SK-N-SH (cell line): ENCODE data around the gene RAD51B. TPM values are rescaled to one million over a fixed set of nuclear protein-coding genes. Genes with fewer than 3 reads are reported as not detected.

Experiments used
- CTCF ChIA-PET: fragments of 300-600, 350-600 bp; formaldehyde crosslinking; extraction: SDS; loops from one replicate; lab custom pipeline; 2021; lab: Yijun Ruan, JAX
- POLR2A ChIA-PET: fragments of 350-600 bp; sonication (Branson Sonifier 250); formaldehyde crosslinking; extraction: SDS; loops from one replicate; lab custom pipeline; 2020; ENCODE audit warnings: antibody characterized with exemption, inconsistent platforms; lab: Yijun Ruan, JAX
- DNase-seq: peaks from one replicate; pipeline ENCODE4 v3.0.0; 2012
- H2AFZ ChIP-seq: fragments of 200-600 bp; sonication (generic); 2 replicates; pipeline ENCODE4 v1.8.1; 2016; ENCODE audit warnings: antibody characterized with exemption, mild to moderate bottlenecking, low read depth
- H3F3A ChIP-seq: fragments of 200-600 bp; sonication (generic); replicated peaks from 2 replicates; pipeline ENCODE3; 2016; ENCODE audit warnings: antibody characterized with exemption, mild to moderate bottlenecking; ENCODE audit not compliant: insufficient read depth
- H3K27ac ChIP-seq, 2 experiments: fragments of 200-500 bp in 1 of 2; fragments of 200-600 bp in 1 of 2; sonication (Bioruptor generic) in 1 of 2; sonication (generic), shearing (Covaris generic) in 1 of 2; 2 replicates each; pipeline versions ENCODE4 v1.5.1 to v1.6.1; 2014 to 2016; ENCODE audit warnings: low read depth in 2 of 2, inconsistent platforms in 1 of 2, low read length in 1 of 2, mild to moderate bottlenecking in 1 of 2, mixed read lengths in 1 of 2
- H3K27me3 ChIP-seq: fragments of 200-600 bp; sonication (generic), shearing (Covaris generic); 2 replicates; pipeline ENCODE4 v1.6.1; 2016; ENCODE audit warnings: mixed run types; ENCODE audit not compliant: insufficient read depth
- H3K36me3 ChIP-seq, 2 experiments: fragments of 200-500 bp in 1 of 2; fragments of 200-600 bp in 1 of 2; sonication (Bioruptor generic) in 1 of 2; sonication (generic) in 1 of 2; replicated peaks in 1 of 2; 2 replicates each; pipeline versions ENCODE3 to v1.5.1; 2014 to 2016; ENCODE audit warnings: low read length in 1 of 2, mild to moderate bottlenecking in 1 of 2; ENCODE audit not compliant: insufficient read depth in 2 of 2, control insufficient read depth in 1 of 2
- H3K4me1 ChIP-seq, 2 experiments: fragments of 200-500 bp in 1 of 2; fragments of 200-600 bp in 1 of 2; sonication (Bioruptor generic) in 1 of 2; sonication (generic), shearing (Covaris generic) in 1 of 2; 2 replicates each; pipeline versions ENCODE4 v1.5.1 to v1.6.1; 2014 to 2016; ENCODE audit warnings: low read depth in 1 of 2, low read length in 1 of 2, mixed run types in 1 of 2; ENCODE audit not compliant: insufficient read depth in 2 of 2, control insufficient read depth in 1 of 2
- H3K4me2 ChIP-seq: fragments of 200-600 bp; sonication (generic), shearing (Covaris generic); 2 replicates; pipeline ENCODE4 v1.6.1; 2017; ENCODE audit warnings: mixed run types
- H3K4me3 ChIP-seq, 2 experiments: fragments of 200-500 bp in 1 of 2; fragments of 200-600 bp in 1 of 2; sonication (Bioruptor generic) in 1 of 2; sonication (generic), shearing (Covaris generic) in 1 of 2; 2 replicates each; pipeline versions ENCODE4 v1.5.1 to v1.8.1; 2014 to 2016; ENCODE audit warnings: low read depth in 2 of 2, inconsistent platforms in 1 of 2, low read length in 1 of 2, mild to moderate bottlenecking in 1 of 2, mixed read lengths in 1 of 2, moderate library complexity in 1 of 2
- H3K79me2 ChIP-seq: fragments of 200-600 bp; sonication (generic); 2 replicates; pipeline ENCODE4 v1.8.1; 2017; ENCODE audit warnings: mild to moderate bottlenecking; ENCODE audit not compliant: insufficient read depth
- H3K9ac ChIP-seq: fragments of 200-600 bp; sonication (generic); 2 replicates; pipeline ENCODE4 v1.6.1; 2017; ENCODE audit warnings: mixed run types
- H3K9me2 ChIP-seq: fragments of 200-600 bp; sonication (generic); 2 replicates; pipeline ENCODE4 v1.6.1; 2017; ENCODE audit warnings: mixed run types
- H3K9me3 ChIP-seq: fragments of 200-600 bp; sonication (generic); 2 replicates; pipeline ENCODE4 v1.6.1; 2017; ENCODE audit warnings: mixed run types, mild to moderate bottlenecking, moderate library complexity
- H4K20me1 ChIP-seq: fragments of 200-600 bp; sonication (generic); 2 replicates; pipeline ENCODE4 v1.6.1; 2017; ENCODE audit warnings: mild to moderate bottlenecking, mixed run types; ENCODE audit not compliant: insufficient read depth
- EP300 ChIP-seq, 2 experiments: IDR thresholded peaks; 2 replicates each; pipeline versions ENCODE4 v1.4.0 to v1.6.1; 2012; ENCODE audit warnings: borderline replicate concordance in 1 of 2, low read depth in 1 of 2, low read length in 1 of 2
- FOSL2 ChIP-seq: IDR thresholded peaks from 2 replicates; pipeline ENCODE4 v1.4.0; 2012; ENCODE audit warnings: low read depth, mild to moderate bottlenecking, moderate library complexity, borderline replicate concordance
- JUND ChIP-seq: IDR thresholded peaks from 2 replicates; pipeline ENCODE4 v1.4.0; 2012
- MAX ChIP-seq: IDR thresholded peaks from 2 replicates; pipeline ENCODE4 v1.4.0; 2012; ENCODE audit warnings: low read depth
- MXI1 ChIP-seq: IDR thresholded peaks from 2 replicates; pipeline ENCODE4 v1.6.1; 2012; ENCODE audit warnings: mild to moderate bottlenecking, low read depth, low read length, improper control_type of control experiment
- NFIC ChIP-seq: IDR thresholded peaks from 2 replicates; pipeline ENCODE4 v1.4.0; 2012; ENCODE audit warnings: borderline replicate concordance
- PBX3 ChIP-seq: IDR thresholded peaks from 2 replicates; pipeline ENCODE4; 2012
- POLR2AphosphoS5 ChIP-seq: IDR thresholded peaks from 2 replicates; pipeline ENCODE4 v1.6.1; 2012; ENCODE audit warnings: low read depth, low read length
- RAD21 ChIP-seq: IDR thresholded peaks from 2 replicates; pipeline ENCODE4 v1.6.1; 2012; ENCODE audit warnings: mild to moderate bottlenecking, low read length
- RCOR1 ChIP-seq: fragments of 150-350 bp; IDR thresholded peaks from 2 replicates; pipeline ENCODE4 v1.6.1; 2017; ENCODE audit warnings: antibody characterized with exemption, low read length
- RFX5 ChIP-seq: IDR thresholded peaks from 2 replicates; pipeline ENCODE4 v1.6.1; 2012; ENCODE audit warnings: mild to moderate bottlenecking, improper control_type of control experiment, low read length
- RXRA ChIP-seq: IDR thresholded peaks from 2 replicates; pipeline ENCODE4 v1.4.0; 2012; ENCODE audit warnings: low read depth, mild to moderate bottlenecking, borderline replicate concordance
- SIN3A ChIP-seq: IDR thresholded peaks from 2 replicates; pipeline ENCODE4 v1.6.1; 2012; ENCODE audit warnings: low read depth, mild to moderate bottlenecking, low read length, moderate library complexity, borderline replicate concordance
- SMC3 ChIP-seq: IDR thresholded peaks from 2 replicates; pipeline ENCODE4 v1.6.1; 2012; ENCODE audit warnings: low read depth, low read length, improper control_type of control experiment
- TCF12 ChIP-seq: IDR thresholded peaks from 2 replicates; pipeline ENCODE4 v1.4.0; 2012
- USF2 ChIP-seq: fragments of 150-350 bp; IDR thresholded peaks from 2 replicates; pipeline ENCODE4 v1.6.1; 2017; ENCODE audit warnings: antibody characterized with exemption, low read length, low read depth, borderline replicate concordance
- YY1 ChIP-seq: IDR thresholded peaks from 2 replicates; pipeline ENCODE4 v1.4.0; 2012; ENCODE audit warnings: low read depth, mild to moderate bottlenecking
- ZBTB33 ChIP-seq: IDR thresholded peaks from 2 replicates; pipeline ENCODE4 v1.4.0; 2012; ENCODE audit warnings: low read depth, borderline replicate concordance
- WGBS: methylation state at CpG from one replicate; pipeline ENCODE4 v1.1.6; 2017; ENCODE audit warnings: low lambda C conversion rate; 5-methylcytosine and 5-hydroxymethylcytosine counted together
- polyA plus RNA-seq, 3 experiments: library from polyadenylated mRNA; depleted of rRNA; stranded (reverse); fragments of >200 nt; gene quantifications; 2 replicates each; pipeline ENCODE4 v1.2.3, GENCODE V29; 2012

Gene RAD51B
- polyA plus RNA-seq, 1 of the 3 experiments (the other 2 are of a cell fraction): 6.0 TPM

- TF ChIP-seq SIN3A (no peak), USF2 (no peak), RCOR1 (no peak), RFX5 (no peak), EP300 (IDR thresholded peaks at IDR 0.05; ENCODE audit: borderline replicate concordance in 1 of 2, low read depth in 1 of 2, low read length in 1 of 2) (no peak), SMC3 (no peak), POLR2AphosphoS5 (no peak), RXRA (no peak)
These were observed 545.2 kb downstream of the RAD51B start (continued) for GRCh38 chr14:68364792-68365192.

- H3F3A ChIP-seq: peaks cover 6% of the 10 kb centered on the region
- H3K9me3 ChIP-seq: no peaks in the 10 kb centered on the region
- H3K79me2 ChIP-seq: no peaks in the 10 kb centered on the region
- H3K4me3 ChIP-seq: no peak overlapping the region
- TF ChIP-seq TCF12 (peak; percentile 89), JUND (peak; percentile 81), RFX5 (no peak), PBX3 (peak; percentile 49), FOSL2 (peak; percentile 74), EP300 (IDR thresholded peaks at IDR 0.05; ENCODE audit: borderline replicate concordance in 1 of 2, low read depth in 1 of 2, low read length in 1 of 2) (peak in 1 of 2 experiments; percentile 67; a peak in 2 of 4 replicates), RAD21 (no peak)
- H3K4me1 ChIP-seq: peaks cover 0 to 6% of the 10 kb centered on the region in 2 experiments; a peak in 2 of 4 replicates
- no peaks in the 10 kb centered on the region for H4K20me1 ChIP-seq
- no peaks in the 10 kb centered on the region for H3K9me2 ChIP-seq
- no peak overlapping the region for H2AFZ ChIP-seq
- H3K4me2 ChIP-seq: no peak overlapping the region
- 72% methylated on average over 3 of the region's 3 CpGs for WGBS
- H3K9ac ChIP-seq: peak overlapping the region; percentile 29; the same call in 1 of the 2 replicates
- ChIA-PET CTCF (interaction anchor here (0.9 to 2.4 kb wide), 3 partner anchors 10 to 290 kb away, joined by 3 to 6 read pairs (median 3); no protein-coding TSS in a partner anchor), POLR2A (no interaction called here)
- DNase-seq: no peak
- H3K36me3 ChIP-seq: no peaks in the 10 kb centered on the region
- no peaks in the 10 kb centered on the region for H3K27me3 ChIP-seq
- peak overlapping the region in 1 of 2 experiments; percentile 56; a peak in 2 of 4 replicates for H3K27ac ChIP-seq
These were observed 545.6 kb downstream of the RAD51B start for GRCh38 chr14:68365228-68365627.

GRCh38 chr14:68366656-68367055, 547.1 kb downstream of the RAD51B start:
- WGBS: 100% methylated on average over 2 of the region's 2 CpGs
- TF ChIP-seq PBX3 (no peak), NFIC (no peak), USF2 (no peak), YY1 (no peak), MXI1 (no peak), ZBTB33 (no peak), FOSL2 (no peak), MAX (no peak)

More at GRCh38 chr14:68366656-68367055, 547.1 kb downstream of the RAD51B start:
- ChIA-PET CTCF (interaction anchor here (0.8 to 2.4 kb wide), 3 partner anchors 9 to 289 kb away, joined by 3 to 6 read pairs (median 4); no protein-coding TSS in a partner anchor), POLR2A (no interaction called here)
- no peak overlapping the region for H3K9ac ChIP-seq
- peaks cover 0 to 6% of the 10 kb centered on the region in 2 experiments; a peak in 2 of 4 replicates for H3K4me1 ChIP-seq
- no peaks in the 10 kb centered on the region for H3K9me3 ChIP-seq
- H3K9me2 ChIP-seq: no peaks in the 10 kb centered on the region
- H3K27ac ChIP-seq: no peak overlapping the region
- H3K27me3 ChIP-seq: no peaks in the 10 kb centered on the region
- peaks cover 6% of the 10 kb centered on the region for H3F3A ChIP-seq
- no peaks in the 10 kb centered on the region for H3K36me3 ChIP-seq
- no peaks in the 10 kb centered on the region for H4K20me1 ChIP-seq
- no peaks in the 10 kb centered on the region for H3K79me2 ChIP-seq
- H3K4me3 ChIP-seq: no peak overlapping the region
- no peak for DNase-seq
- H3K4me2 ChIP-seq: no peak overlapping the region
- H2AFZ ChIP-seq: no peak overlapping the region
